Activated CD8-positive, alpha-beta memory T cell treated with anti-CD3 and anti-CD28 coated beads, Interleukin-2, amount 50 U/mL, for 4 hours (primary cell): Measurements from ENCODE around the gene GTF2H2C_2.
"Not testable (repeated sequence)": the region's sequence is repeated elsewhere in the genome, so short reads cannot be mapped to it uniquely, and the experiment has no call there.

ENCODE experiments used
- DNase-seq: peaks from one replicate; pipeline ENCODE4 v3.0.0-alpha.2; 2020

The GTF2H2C_2 gene

DNA sequence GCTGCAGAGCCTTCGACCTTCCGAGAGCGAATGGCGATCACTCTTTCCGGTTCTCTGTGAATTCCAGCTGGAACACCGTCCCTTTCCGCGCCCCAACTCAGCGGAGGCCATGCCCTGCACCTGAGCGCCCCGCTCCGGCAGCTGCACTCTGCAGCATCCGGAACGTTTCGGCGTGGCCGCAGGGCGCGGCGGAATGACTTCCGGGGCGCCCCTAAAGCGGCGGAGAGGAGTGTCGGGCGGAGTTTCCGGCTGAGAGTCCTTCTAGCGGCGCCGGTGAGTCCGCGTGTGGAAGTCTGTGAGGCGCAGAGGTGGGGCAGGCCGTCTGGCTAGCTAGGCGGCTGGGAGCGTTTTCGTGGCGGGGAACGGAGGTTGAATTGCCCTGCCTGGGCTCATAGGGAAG lies at the start of gene GTF2H2C_2:
Gene GTF2H2C_2, plus strand, starts transcription at position 252 of the 400 bp plus-strand sequence.
- DNase-seq = not testable (repeated sequence)

DNA sequence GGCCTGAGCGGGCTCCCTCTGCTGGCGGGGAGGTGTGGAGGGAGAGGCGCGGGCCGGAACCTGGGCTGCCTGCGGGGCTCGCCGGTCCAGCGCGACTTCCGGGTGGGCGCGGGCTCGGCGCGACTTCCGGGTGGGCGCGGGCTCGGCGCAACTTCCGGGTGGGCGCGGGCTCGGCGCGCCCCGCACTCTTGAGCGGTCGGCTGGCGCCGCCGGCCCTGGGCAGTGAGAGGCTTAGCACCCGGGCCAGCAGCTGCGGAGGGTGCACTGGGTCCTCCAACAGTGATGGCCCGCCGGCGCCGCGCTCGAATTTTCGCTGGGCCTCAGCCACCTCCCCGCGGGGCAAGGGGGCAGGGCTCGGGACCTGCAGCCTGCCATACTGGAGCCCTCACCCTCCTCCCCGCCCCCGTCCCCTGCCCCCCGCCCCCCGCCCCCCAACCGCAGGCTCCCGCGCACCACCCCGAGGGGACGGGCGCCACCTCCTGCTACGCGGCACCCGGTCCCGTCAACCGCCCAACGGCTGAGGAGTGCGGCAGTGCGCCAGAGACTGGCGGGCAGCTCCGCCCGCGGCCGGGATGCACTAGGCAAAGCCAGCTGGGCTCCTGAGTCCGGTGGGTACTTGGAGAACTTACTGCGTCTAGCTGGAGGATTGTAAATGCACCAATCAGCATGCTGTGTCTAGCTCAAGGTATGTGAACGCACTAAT lies 14.0 kb upstream of the GTF2H2C_2 start:
- peak; percentile 74 for DNase-seq

DNA sequence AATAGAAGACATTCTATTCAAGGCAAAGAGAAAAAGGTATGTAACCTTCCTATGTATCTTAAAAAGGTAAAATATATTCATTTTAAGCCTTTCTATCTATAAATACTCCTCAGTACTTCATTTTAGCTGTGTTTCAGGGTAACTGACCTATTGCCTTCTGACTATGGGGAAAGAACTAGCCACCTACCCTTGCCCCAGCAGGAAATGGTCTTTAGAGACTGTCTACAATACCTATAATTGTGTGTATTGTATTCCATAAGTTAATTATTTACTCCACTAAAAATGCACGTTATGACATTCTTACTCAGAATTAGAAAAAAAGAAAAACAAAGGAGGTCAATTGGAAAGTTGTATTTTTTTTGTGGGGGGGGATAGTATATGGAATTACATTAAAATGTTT lies 6.2 kb downstream of the GTF2H2C_2 start:
- DNase-seq = not testable (repeated sequence)

DNA sequence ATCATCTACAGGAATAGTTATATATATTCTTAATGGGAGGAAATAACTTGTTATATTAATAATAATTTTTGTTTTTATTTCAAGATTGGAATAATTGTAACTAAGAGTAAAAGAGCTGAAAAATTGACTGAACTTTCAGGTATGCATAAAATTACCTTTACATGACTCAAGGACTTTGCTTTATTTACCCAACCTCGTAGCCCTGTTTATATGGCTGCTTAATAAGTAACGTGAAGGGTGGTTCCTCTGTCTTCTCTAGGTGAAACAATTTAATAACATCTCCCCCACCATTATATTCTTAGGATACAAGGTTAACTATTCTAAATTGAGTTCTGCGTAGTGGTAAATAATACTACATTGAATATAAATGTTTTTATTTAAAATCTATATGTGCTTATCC lies 8.0 kb downstream of the GTF2H2C_2 start:
- DNase-seq = not testable (repeated sequence)

DNA sequence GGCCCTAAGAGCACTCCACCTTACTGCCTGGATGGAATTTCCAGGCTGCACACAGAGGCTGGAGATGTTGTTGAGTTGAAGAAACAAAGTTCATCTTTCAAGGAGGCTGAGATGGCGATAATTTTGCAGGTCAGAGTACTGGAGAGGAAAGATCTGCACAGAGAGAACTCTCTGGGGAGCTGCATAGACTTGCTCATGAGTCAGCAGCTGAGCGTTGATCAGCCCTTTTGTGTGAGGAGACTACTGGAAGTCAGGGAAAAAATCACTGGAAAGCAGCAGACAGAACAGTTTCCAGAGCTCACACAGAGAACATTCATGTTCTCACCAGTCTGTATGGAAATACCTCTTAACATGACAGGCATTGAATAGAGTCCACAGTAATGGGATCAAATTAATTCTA lies 23.4 kb downstream of the GTF2H2C_2 start:
- DNase-seq = not testable (repeated sequence)

DNA sequence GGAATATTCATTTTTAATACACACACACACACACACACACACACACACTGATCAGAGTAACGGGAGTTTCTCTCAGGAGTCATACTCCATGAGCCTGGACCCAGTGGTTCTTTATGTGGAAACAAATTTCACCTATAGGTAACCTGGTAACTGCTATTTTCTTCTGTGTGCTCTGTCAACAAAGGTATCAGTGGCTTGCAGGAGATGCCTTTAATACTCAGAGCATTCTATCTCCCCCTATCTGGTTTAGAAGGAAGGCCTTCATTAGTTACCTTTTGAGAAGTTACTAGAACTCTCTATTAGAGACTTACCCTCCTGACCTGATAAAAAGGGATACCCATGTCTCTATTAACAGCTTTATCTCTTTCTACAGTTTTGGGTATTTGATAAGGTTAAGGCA lies 34.4 kb downstream of the GTF2H2C_2 start:
- not testable (repeated sequence) for DNase-seq

DNA sequence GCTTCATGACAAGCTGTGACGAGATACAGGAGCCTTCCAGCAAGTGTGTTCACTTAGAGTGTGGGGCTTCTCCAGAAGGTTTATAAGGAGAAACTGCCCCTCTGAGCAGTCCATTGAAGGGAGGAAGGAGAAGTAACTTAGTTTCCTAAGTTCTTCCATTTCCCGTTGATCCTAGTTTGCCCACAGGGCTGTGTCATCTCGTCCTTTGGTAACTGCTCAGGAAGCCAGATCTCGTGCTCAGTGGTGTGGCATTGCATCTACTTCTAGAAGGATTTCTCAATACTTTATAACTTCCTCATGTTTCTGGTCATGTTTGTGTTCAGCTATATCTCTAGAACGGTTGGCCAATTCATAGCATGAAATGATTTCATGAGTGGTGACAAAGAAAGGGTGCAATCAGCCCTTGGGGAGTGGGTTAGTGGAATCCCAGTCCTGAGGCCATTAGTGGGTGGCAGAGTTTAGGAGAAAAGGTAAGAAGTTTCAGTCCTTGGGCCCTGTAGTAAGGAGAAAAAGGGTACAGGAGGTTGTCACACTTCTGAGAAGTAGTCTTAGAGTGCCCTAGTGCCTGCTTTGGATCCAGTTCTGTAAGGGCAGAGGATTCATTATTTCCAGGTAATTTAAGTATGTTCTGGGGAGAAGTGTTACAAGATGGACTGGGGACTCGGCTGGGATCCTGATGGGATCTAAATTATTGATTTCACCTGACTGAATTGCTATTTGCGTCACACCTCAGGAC lies 36.2 kb downstream of the GTF2H2C_2 start:
- not testable (repeated sequence) for DNase-seq

DNA sequence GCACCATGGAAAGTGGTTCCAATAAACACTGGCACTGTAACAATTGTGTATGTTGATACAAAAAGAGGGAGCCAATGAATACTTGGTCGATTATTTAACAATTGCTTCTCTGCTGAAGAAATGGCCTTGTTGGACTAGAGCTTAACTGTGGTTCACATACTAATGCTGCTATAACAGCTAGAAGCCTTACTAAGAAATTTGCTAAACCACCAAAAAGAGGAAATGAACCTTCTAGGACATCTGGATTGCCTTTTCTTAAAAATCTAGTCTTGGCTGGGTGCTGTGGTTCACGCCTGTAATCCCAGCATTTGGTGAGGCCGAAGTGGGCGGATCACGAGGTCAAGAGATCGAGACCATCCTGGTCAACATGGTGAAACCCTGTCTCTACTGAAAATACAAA lies 41.9 kb downstream of the GTF2H2C_2 start:
- not testable (repeated sequence) for DNase-seq

DNA sequence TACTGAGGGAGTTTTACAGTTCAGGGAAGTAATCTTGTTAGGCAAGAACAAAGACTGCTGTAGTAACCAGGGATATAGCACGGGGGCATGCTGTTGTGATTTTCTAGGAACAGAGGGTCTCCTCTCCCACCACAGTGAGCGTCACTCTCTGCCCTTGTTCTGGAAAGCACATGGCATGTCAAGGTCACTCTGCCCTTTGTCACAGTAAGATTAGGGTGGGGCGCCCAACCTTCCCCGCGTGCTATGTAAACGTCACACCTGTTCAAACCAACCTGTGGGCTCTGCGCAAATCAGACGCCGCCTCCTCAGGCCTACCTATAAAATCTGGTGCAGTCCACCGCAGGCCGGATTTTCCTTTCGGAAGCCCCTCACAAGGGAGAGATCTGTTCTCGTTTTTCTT lies 44.0 kb downstream of the GTF2H2C_2 start:
- not testable (repeated sequence) for DNase-seq

DNA sequence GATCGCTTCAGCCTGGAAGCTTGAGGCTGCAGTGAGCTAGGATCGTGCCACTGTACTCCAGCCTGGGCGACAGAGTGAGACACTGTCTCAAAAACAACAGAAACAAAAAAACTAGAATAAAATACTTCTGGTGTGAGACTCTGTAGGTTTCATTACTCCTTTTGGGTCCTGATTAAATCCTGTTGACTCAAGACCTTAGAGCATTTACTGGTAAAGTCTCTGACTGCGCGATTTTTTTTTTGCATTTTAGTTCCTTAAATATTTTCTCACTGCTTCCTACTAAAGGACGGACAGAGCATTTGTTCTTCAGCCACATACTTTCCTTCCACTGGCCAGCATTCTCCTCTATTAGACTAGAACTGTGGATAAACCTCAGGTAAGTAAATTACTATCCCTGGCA lies 46.8 kb downstream of the GTF2H2C_2 start:
- DNase-seq = not testable (repeated sequence)

DNA sequence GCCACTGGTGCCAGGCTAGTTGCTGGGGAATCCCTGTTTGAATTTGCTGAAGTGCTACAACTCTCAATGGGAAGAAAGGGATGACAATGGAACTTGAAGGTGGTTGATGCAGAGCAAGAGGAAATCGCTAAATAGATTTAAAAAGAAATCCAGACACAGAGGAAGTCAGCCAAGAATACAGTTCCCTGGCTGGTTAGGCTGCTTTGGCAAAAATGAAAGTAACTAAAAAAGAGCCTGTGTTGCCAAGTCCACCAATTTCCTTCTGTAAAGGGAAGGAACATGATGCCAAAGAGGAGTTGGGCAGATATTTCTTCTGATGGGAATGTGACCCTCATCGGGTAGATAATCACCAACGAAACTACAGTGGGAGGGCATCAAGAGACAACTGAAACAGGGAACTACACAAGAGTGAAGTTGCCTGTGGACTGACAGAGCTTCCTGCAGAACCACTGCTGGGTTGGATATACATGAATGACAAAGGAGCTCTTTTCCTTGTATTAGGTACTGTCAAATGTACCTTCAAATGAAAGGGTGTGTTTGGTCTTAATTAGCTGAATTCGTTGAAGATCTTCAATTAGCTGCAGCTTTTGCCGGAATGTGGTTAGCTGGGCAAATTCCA lies 49.0 kb downstream of the GTF2H2C_2 start:
- not testable (repeated sequence) for DNase-seq

DNA sequence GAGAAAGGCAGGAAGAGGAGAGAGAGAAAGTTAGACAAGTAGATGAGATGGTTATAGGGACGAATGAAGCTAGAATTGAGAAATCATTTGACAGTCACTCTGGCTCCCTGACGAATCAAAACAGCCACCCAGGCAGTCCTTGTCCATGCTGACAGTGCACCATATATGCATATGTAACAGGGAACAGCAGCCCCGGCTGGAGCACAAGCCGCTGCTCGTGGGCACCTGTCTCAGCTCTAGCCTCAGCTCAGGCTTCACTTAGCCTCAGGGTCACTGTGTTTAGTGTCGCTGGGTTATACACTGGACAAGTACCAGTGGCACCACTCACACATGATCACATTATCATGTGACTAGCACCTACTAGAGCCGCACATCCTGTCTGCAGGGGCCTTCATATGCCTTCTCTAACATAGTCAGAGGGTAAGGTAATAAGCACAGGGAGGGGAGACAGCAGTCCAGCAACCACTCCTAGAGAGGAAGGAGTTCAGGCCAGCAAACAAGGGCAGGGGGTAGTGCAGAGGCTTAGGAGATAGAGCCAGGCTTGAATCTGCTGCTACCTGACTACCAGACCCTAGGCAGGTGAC lies 54.9 kb downstream of the GTF2H2C_2 start:
- not testable (repeated sequence) for DNase-seq
